GM21717 (cell line): ENCODE measurements around the gene ZNF827.
A peak's percentile ranks its signal among the peaks of the same experiment; 100 is the strongest.

ENCODE experiments used
- ATAC-seq: cut with Tn5 transposase; IDR thresholded peaks from one replicate; pipeline ENCODE4 v1.9.1; 2021; ENCODE audit warnings: mild to moderate bottlenecking, moderate library complexity; ENCODE audit not compliant: unreplicated experiment

ZNF827 gene

DNA sequence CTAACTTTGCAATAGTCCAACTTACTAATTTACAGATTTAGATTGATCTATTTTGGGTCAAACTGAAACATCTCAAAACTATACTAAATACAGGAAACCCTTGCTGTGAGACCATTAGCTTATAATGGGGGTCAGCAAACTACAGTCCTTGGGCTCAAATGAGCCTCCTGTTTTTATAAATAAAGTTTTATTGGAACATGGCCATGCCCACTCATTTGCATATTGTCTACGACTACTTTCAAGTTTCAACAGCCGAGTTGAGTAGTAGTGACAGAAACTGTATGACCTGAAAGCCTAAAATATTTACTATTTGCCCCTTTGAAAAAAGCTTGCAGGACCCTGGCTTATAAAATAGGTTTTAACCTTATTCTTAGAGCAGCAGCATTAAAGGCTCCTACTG is 166.3 kb downstream of the ZNF827 start:
- ATAC-seq, result no peak

GRCh38 chr4:145770124-145770523 is 168.5 kb downstream of the ZNF827 start:
- no peak for ATAC-seq

DNA sequence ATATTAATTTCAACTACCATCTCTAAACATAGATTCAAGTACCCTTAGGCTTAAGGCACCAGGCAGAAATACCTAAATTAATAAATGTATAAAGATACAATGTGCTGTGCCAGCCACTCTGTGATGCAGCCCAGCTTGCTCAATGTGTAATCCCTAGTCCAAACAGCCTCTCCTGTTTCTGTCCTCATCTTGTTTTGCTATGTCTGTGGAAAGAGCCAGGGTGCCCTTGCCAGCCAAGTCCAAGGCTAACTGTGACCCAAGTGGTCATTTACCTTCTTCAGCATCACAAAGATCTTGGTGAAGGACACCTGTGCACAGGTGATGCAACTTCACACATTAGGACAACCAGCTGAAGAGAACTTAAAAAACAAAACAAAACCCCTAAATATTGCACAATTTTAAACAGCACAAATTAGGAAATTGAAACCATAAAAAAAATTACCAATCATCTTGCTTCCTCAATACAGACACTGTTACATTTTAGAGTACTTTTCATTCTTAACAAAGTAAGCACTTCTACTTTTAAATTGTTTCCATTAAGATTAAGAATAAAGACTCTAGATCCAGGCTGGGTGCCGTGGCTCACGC is 169.1 kb downstream of the ZNF827 start:
- ATAC-seq, result no peak

DNA sequence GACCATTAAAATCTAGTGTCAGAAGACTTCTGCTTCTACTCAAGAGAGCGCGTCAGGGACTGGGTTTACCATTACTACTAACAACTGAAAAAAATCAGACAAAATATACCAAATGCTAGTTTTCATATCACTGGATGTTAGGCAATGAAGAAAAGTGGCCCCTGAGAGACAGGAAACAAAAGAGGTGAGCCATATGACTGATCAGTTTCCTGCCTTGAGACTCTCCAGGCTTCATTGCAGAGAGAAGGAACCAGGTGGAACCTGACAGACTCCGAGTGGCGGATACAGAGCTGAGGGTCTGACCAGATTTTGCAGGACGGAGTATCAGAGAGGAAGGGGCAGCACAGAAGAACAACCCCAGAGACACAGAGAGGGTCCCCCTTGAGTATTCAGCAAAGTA is 172.3 kb downstream of the ZNF827 start:
- ATAC-seq, result no peak

- no peak for ATAC-seq
Measured at GRCh38 chr4:145763399-145763798, 175.2 kb downstream of the ZNF827 start.

GRCh38 chr4:145762719-145763118 is 175.9 kb downstream of the ZNF827 start:
- no peak for ATAC-seq

GRCh38 chr4:145760961-145761929 is 177.4 kb downstream of the ZNF827 start:
- ATAC-seq, result no peak

GRCh38 chr4:145760176-145760575 is 178.4 kb downstream of the ZNF827 start:
- no peak for ATAC-seq

DNA sequence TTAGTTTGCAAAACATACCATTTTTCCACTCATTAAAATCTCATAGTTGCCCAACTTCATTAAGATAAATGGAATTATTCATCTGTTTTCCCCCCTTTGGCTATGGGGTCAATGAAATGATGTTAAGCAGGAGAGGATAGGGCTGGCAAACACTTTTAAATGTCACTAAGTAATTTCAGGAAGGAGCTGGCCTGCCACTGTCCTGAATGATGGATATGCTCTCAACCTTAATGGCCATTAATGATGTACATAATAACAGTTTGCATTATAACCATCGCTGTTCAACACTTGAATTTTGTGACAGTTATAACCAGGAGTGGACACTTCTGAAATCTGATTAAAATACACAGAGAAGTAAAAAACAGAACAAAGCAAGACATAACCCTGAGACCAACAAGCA is 181.4 kb downstream of the ZNF827 start:
- ATAC-seq, result no peak

GRCh38 chr4:145756244-145756643 is 182.4 kb downstream of the ZNF827 start:
- no peak for ATAC-seq

DNA sequence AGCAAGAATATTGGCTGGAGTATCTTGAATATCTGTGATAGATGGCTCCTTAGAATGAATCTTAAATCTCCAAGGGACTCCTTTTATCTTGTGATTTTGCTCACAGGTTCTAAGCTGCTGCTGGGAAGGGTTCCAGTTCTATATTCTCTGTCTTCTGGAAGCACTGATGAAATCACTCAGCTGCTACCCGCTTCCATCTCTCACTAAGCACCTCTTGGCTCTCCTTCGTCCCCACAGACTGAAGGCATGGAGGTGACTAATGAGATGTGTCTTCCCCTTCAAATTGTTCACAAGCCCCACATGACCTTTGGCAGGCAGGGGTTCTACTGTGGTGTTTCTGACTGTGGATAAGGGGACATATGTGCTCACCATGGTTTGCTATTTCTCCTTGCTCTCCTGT is 182.8 kb downstream of the ZNF827 start:
- no peak for ATAC-seq

DNA sequence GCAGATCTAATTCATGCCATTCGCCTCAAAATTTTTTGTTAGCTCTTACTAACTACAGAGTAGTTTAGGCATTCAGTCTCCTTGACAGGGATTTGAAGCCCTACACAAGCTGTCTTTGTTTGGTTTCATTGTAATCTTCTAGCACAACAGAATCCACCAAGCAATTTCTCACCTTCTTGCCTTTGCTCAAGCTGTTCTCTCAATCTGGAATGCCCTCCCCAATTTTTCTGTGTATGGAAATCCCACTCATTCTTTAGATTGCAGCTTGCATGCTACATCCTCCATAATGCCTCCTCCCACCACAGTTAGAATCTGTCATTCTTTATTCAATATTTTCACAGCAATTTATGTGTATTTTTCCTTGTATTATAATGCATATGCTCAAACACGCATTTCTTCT is 195.0 kb downstream of the ZNF827 start:
- ATAC-seq, result no peak

DNA sequence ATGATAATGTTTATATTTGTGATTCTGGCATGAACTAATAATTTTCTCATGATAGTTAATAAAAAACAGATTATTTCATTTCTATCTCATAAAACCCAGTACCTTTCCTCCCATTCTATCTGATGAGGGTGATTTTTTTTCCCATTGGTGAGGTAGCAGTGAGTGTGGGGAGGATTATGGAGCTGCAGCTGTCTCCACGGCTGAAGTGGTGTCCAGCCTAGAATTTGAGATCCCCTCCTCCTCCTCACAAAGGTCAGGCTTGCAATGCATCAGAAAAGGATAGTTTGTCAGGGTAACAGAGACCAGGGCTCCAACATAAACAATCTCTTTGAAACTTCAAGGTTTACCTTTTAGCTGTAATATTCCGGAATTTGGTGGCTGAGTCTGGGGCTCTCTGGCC is 197.8 kb downstream of the ZNF827 start:
- no peak for ATAC-seq

GRCh38 chr4:145739845-145740244 is 198.8 kb downstream of the ZNF827 start:
- no peak for ATAC-seq

DNA sequence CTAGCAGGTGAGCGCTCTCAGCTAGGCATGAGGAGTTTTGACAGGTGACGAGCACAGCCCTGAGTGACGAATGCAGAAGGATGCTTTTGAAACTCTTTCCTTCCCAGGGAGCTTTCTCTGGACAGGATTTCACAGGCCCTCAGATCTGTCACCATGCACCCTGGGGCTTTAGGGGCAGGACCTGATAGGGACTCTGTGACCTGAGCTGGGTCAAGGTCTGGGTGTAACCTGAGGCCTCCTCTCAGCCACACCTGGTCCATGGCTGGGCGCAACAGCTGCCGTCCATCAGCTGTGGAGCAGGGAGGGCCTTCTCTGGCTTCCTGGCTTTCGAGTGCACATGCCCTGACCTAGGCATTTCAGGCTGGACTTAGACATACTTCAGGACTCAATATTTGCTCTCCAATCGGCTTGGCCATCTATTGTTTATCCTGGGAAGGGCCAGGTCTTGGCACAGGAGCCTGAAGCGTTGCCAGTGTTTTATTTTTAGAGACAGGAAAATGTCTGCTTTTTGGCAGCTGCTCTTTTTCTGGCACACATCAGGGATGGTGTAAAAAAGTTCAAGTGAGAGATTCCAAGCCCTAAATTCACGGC is 202.3 kb downstream of the ZNF827 start:
- ATAC-seq, result no peak

DNA sequence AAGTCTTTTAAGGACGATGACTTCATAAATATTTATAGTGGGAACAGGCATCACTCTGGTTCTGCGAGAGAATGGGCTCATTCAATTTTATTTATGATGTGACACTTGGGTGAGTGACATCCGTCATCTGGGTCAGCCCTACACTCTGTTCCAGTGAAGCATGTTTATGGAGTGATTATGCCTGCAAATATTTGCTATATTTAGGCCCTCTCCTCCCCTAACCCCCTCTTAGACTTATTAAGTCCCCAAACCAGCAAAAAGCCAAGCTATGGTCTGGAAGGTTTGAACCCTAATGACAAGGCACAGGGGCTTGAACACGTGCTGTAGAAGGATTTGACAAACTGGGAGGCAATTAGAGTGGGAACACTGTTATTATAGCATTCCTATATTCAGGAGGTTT is 202.8 kb downstream of the ZNF827 start:
- ATAC-seq, result no peak

GRCh38 chr4:145735347-145735675 is 203.3 kb downstream of the ZNF827 start:
- no peak for ATAC-seq

DNA sequence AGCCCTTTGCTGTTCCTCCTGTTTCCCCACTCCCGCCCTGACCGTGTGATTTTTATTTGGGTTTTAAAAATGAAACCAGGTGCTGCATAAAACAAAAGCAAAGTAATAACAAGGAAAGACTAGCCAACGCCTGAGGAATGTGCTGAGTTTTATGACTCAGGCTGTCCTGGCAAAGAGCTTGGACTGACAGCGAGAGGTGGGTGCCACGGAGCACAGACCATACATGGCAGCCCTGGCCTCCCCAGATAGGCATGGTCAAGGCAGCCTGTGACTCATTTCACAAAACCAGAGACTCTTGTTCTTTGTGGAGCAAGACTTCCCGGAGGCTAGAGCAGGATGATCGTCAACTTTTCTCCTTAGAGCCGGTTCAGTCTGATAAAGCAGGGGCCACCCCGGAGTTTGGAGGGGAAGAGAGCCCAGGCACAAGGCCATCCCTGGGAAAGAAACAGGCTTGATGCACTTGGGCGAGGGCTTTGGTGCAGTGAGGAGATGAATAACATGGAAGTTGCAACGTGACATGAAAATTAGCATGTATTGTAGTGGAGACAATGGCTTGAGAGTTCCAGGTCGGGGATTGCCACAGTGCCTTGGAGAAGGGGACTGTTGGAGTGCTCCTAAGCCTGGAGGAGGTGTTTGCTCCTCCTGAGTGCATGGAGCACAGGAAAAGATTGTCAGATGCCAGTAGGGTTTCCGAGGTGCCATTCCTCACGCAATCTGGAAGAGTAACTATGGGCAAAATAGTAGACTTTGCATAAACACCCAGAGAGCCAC is 203.9 kb downstream of the ZNF827 start:
- ATAC-seq, result no peak

- no peak for ATAC-seq
Measured at GRCh38 chr4:145734031-145734430, 204.6 kb downstream of the ZNF827 start.

DNA sequence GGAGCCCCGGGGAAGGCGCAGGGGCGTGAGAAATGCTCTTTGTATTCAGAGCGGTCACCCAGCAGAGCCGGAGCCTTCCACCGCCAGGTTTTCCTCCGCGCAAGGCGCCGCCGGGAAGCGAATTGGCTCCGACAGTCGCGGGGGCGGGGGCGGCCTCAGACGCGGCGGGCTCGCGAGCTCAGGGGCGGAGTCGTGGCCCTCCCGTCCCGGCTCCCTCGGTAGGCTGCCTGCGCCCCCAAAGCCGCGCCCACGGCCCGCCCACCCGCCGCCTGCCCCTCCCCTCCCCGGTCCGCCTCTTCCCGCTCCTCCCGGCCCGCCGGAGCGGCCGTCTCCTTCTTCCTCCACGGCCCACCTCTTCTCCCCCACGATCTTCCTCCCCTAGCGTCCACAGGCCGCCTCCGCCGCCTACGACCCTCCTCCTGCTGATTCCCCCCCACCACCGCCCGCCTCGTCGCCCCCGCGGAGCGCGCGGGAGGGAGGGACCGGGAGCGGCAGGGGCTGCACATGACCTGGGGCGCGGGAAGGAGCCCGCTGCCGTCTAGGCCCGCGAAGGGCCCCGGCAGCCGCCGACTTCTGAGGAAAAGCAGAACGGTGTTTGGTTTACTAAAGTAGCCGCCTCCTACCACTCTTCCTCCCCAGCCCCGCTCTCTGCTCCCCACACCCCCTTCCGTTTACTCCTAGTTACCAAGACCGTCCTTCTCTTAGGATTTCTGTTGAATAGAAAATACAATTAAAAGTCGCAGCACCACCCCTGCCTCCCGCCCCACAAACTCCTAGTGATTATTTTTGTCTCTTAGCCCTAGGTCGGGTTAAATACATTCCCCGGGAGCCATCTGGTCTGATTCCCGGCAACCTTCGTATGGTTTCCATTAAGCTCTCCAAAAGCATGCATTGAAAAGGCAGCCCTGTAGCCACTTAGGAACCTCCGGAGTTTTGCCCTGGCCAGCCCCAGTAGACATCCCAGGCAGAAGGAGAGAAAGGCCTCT is 205.4 kb downstream of the ZNF827 start:
- peak; percentile 90 for ATAC-seq
